Astrocyte (in vitro differentiated cells and primary cell): ENCODE data around the gene FHIT. TPM values are rescaled to one million over a fixed set of nuclear protein-coding genes. Genes with fewer than 3 reads are reported as not detected.

ENCODE experiments used
- DNase-seq: peaks from one replicate; pipeline ENCODE4 v3.0.0-alpha.2; 2010; ENCODE audit warnings: low read depth
- FAIRE-seq: peaks from 2 replicates; lab custom pipeline; 2011; peaks lifted over from hg19 to GRCh38; lab: Jason Lieb, UNC
- H2AFZ ChIP-seq: 2 replicates; pipeline ENCODE4 v1.6.0; 2012; ENCODE audit warnings: low read depth, low read length, inconsistent platforms
- H3K27ac ChIP-seq: 2 replicates; pipeline ENCODE4 v1.5.1; 2011; ENCODE audit warnings: low read depth, low read length, inconsistent platforms
- H3K27me3 ChIP-seq: 2 replicates; pipeline ENCODE4 v1.6.0; 2011; ENCODE audit warnings: low read length, inconsistent platforms; ENCODE audit not compliant: insufficient read depth
- H3K36me3 ChIP-seq: 2 replicates; pipeline ENCODE4 v1.5.1; 2011; ENCODE audit warnings: low read length, inconsistent platforms; ENCODE audit not compliant: insufficient read depth
- H3K4me1 ChIP-seq: 2 replicates; pipeline ENCODE4 v1.5.1; 2011; ENCODE audit warnings: low read length, inconsistent platforms; ENCODE audit not compliant: insufficient read depth
- H3K4me2 ChIP-seq: 2 replicates; pipeline ENCODE4 v1.6.0; 2012; ENCODE audit warnings: low read length, inconsistent platforms
- H3K4me3 ChIP-seq: 2 replicates; pipeline ENCODE4 v1.5.1; 2011; ENCODE audit warnings: low read depth, mild to moderate bottlenecking, low read length, inconsistent platforms; ENCODE audit not compliant: insufficient read depth
- H3K79me2 ChIP-seq: 2 replicates; pipeline ENCODE4 v1.6.0; 2012; ENCODE audit warnings: mild to moderate bottlenecking, low read length, inconsistent platforms; ENCODE audit not compliant: insufficient read depth
- H3K9ac ChIP-seq: 2 replicates; pipeline ENCODE4 v1.6.0; 2012; ENCODE audit warnings: mild to moderate bottlenecking, low read length, inconsistent platforms
- H3K9me3 ChIP-seq: 2 replicates; pipeline ENCODE4 v1.5.1; 2012; ENCODE audit warnings: low read depth, mild to moderate bottlenecking, low read length, inconsistent platforms; ENCODE audit not compliant: insufficient read depth
- H4K20me1 ChIP-seq: 2 replicates; pipeline ENCODE4 v1.6.0; 2012; ENCODE audit warnings: low read length, inconsistent platforms; ENCODE audit not compliant: insufficient read depth
- H3K27ac Mint-ChIP-seq: one replicate; pipeline ENCODE4 v1.8.0; 2021; ENCODE audit warnings: mild to moderate bottlenecking, mixed read lengths; ENCODE audit not compliant: unreplicated experiment
- H3K27me3 Mint-ChIP-seq: one replicate; pipeline ENCODE4 v1.8.0; 2021; ENCODE audit warnings: low read depth, mixed read lengths; ENCODE audit not compliant: unreplicated experiment
- H3K36me3 Mint-ChIP-seq: one replicate; pipeline ENCODE4 v1.8.0; 2021; ENCODE audit warnings: low read depth, mixed read lengths; ENCODE audit not compliant: unreplicated experiment
- H3K4me1 Mint-ChIP-seq: one replicate; pipeline ENCODE4 v1.8.0; 2021; ENCODE audit warnings: low read depth, mixed read lengths; ENCODE audit not compliant: unreplicated experiment
- H3K4me3 Mint-ChIP-seq: one replicate; pipeline ENCODE4 v1.8.0; 2021; ENCODE audit warnings: mild to moderate bottlenecking, moderate library complexity, mixed read lengths; ENCODE audit not compliant: unreplicated experiment
- H3K9me3 Mint-ChIP-seq: one replicate; pipeline ENCODE4 v1.8.0; 2021; ENCODE audit warnings: mild to moderate bottlenecking, mixed read lengths; ENCODE audit not compliant: unreplicated experiment
- EZH2 ChIP-seq: IDR thresholded peaks from 2 replicates; pipeline ENCODE4 v1.6.1; 2012; ENCODE audit warnings: mild to moderate bottlenecking, low read length, inconsistent platforms; ENCODE audit not compliant: insufficient read depth
- total RNA-seq: library from RNA; stranded (reverse); gene quantifications from 2 replicates; pipeline ENCODE4 v1.2.1, GENCODE V29; 2021
- TF ChIP-seq, protein P1 (sequence below): IDR thresholded peaks from 2 replicates; pipeline ENCODE4 v1.5.1; 2011; ENCODE audit warnings: low read depth, mild to moderate bottlenecking, inconsistent platforms, low read length, moderate library complexity; ENCODE audit not compliant: insufficient read depth

The FHIT gene
- total RNA-seq, 1 donor from 2014 or later, result 6.7 TPM

DNA sequence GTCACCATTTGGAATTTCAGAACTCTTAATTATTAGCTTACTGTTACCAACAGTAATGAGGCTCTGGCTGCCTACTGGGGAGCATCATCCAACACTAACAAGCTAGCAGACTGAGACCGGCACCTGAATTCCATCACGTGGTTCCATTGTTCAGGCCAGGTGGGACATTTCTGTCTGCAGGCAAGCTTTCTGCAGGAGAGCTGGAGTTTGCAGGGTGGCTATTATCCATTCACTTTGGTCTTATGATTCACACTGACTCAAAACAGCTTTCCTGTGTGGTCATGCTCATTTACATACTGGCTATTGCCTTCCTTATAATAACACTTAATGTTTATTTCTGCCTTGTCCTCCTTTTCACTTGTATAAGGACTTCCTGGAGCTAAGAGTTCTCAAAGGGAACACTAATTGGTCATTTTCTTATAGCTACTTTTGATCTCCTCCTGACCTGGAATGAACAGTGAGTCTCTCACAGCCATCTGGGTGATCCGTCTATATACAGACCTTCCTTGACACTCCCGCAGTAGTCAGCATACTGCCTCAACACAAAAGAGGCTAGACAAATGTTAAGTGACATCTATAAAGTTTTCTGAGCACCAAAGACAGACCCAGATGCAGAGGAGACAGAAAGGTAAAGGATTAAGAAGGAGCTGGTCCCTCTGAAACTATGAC, 695.4 kb downstream of the FHIT start:
- peak overlapping the region; percentile 23 for H3K27ac ChIP-seq

DNA sequence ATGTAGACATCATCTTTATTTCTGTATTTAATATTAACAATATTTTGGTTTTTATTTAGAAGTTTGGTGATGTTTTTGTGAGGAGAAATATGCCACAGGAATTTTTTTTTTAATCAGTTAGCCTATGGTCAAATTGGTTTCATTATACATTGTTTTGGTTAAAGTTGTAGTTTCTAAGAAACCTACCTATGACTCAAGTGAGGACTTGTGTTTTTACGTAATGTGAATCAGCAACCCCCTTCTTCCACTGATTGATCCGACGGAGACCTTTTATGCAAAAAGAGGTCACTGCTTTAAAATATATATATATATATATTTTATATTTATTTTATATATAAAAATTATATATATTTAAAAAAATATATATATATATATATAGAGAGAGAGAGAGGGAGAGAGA, 698.1 kb downstream of the FHIT start:
- DNase-seq (peak; percentile 30), FAIRE-seq (no peak)
- no peaks in the 10 kb centered on the region for H3K36me3 Mint-ChIP-seq
- H3K4me3 Mint-ChIP-seq, result no peak overlapping the region
- Histone ChIP-seq H3K4me2 (no peak overlapping the region), H3K27ac (no peak overlapping the region), H3K4me3 (no peak overlapping the region), H3K36me3 (no peaks in the 10 kb centered on the region), H3K79me2 (no peaks in the 10 kb centered on the region), H2AFZ (no peak overlapping the region), H4K20me1 (no peaks in the 10 kb centered on the region), H3K9ac (no peak overlapping the region), H3K27me3 (no peaks in the 10 kb centered on the region), H3K9me3 (no peaks in the 10 kb centered on the region), H3K4me1 (peaks cover 11% of the 10 kb centered on the region)
- peaks cover 20% of the 10 kb centered on the region for H3K4me1 Mint-ChIP-seq
- H3K27me3 Mint-ChIP-seq, result no peaks in the 10 kb centered on the region
- TF ChIP-seq EZH2, result no peak
- TF ChIP-seq, protein P1, sequence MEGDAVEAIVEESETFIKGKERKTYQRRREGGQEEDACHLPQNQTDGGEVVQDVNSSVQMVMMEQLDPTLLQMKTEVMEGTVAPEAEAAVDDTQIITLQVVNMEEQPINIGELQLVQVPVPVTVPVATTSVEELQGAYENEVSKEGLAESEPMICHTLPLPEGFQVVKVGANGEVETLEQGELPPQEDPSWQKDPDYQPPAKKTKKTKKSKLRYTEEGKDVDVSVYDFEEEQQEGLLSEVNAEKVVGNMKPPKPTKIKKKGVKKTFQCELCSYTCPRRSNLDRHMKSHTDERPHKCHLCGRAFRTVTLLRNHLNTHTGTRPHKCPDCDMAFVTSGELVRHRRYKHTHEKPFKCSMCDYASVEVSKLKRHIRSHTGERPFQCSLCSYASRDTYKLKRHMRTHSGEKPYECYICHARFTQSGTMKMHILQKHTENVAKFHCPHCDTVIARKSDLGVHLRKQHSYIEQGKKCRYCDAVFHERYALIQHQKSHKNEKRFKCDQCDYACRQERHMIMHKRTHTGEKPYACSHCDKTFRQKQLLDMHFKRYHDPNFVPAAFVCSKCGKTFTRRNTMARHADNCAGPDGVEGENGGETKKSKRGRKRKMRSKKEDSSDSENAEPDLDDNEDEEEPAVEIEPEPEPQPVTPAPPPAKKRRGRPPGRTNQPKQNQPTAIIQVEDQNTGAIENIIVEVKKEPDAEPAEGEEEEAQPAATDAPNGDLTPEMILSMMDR, result no peak
- H3K27ac Mint-ChIP-seq, result no peak overlapping the region
- peaks cover 6% of the 10 kb centered on the region for H3K9me3 Mint-ChIP-seq

More for the DNA sequence above, 695.4 kb downstream of the FHIT start:
- H3K9me3 Mint-ChIP-seq, result peaks cover 5% of the 10 kb centered on the region
- no peaks in the 10 kb centered on the region for H3K27me3 Mint-ChIP-seq
- H3K36me3 Mint-ChIP-seq, result no peaks in the 10 kb centered on the region
- Histone ChIP-seq H3K4me2 (peak overlapping the region; percentile 57), H3K4me3 (no peak overlapping the region), H3K9ac (no peak overlapping the region), H4K20me1 (no peaks in the 10 kb centered on the region), H2AFZ (peak overlapping the region; percentile 36), H3K4me1 (peaks cover 11% of the 10 kb centered on the region), H3K27me3 (no peaks in the 10 kb centered on the region), H3K36me3 (no peaks in the 10 kb centered on the region), H3K9me3 (no peaks in the 10 kb centered on the region), H3K79me2 (no peaks in the 10 kb centered on the region)
- no peak overlapping the region for H3K27ac Mint-ChIP-seq
- H3K4me3 Mint-ChIP-seq, result no peak overlapping the region
- TF ChIP-seq, protein P1, result no peak
- no peak for TF ChIP-seq EZH2
- H3K4me1 Mint-ChIP-seq, result peaks cover 22% of the 10 kb centered on the region
- DNase-seq (peak; percentile 85), FAIRE-seq (peak; percentile 85)

DNA sequence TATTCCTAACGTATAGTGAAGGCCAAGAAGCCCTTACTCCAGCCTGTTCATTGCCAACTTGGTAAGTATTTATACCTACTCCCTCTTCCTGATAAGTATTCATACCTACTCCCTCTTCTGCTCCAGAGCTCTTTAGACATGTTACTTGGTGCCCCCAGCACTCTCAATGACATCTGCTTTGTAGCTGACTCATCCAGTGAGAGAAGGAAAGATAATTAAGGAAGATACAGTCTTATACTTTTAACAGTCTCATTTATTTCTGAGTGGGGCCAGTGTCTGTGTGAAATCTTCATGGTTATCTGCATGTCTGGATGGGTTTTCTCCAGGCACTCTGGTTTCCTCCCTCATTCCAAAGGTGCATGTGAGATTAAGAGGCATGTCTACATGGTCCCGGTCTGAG, 698.7 kb downstream of the FHIT start:
- peaks cover 20% of the 10 kb centered on the region for H3K4me1 Mint-ChIP-seq
- peaks cover 11% of the 10 kb centered on the region for H3K4me1 ChIP-seq
- no peak overlapping the region for H3K4me3 ChIP-seq
- TF ChIP-seq, protein P1, result no peak
- TF ChIP-seq EZH2, result no peak
- H3K36me3 ChIP-seq, result no peaks in the 10 kb centered on the region
- peak overlapping the region; percentile 41 for H3K27ac ChIP-seq
- no peaks in the 10 kb centered on the region for H3K27me3 ChIP-seq
- H3K36me3 Mint-ChIP-seq, result no peaks in the 10 kb centered on the region
- DNase-seq (peak; percentile 43), FAIRE-seq (no peak)
- no peaks in the 10 kb centered on the region for H3K79me2 ChIP-seq
- no peak overlapping the region for H2AFZ ChIP-seq
- no peaks in the 10 kb centered on the region for H4K20me1 ChIP-seq
- H3K27ac Mint-ChIP-seq, result peak overlapping the region; percentile 54
- H3K9me3 ChIP-seq, result no peaks in the 10 kb centered on the region
- no peak overlapping the region for H3K4me2 ChIP-seq
- H3K9me3 Mint-ChIP-seq, result peaks cover 6% of the 10 kb centered on the region
- H3K9ac ChIP-seq, result no peak overlapping the region
- H3K27me3 Mint-ChIP-seq, result no peaks in the 10 kb centered on the region
- H3K4me3 Mint-ChIP-seq, result no peak overlapping the region
